Endodermal cell (in vitro differentiated cells): ENCODE measurements around the gene MYL2. TPM values are rescaled to one million over a fixed set of nuclear protein-coding genes. Genes with fewer than 3 reads are reported as not detected.

Experiments used
- DNase-seq: peaks from one replicate; pipeline ENCODE4 v3.0.0-alpha.2; 2017
- H3K27ac ChIP-seq: 2 replicates; pipeline ENCODE4 v1.5.1; 2013; ENCODE audit warnings: mild to moderate bottlenecking, low read depth, low read length, moderate library complexity
- H3K27me3 ChIP-seq: 2 replicates; pipeline ENCODE4 v1.6.1; 2013; ENCODE audit warnings: mild to moderate bottlenecking, low read length, moderate library complexity; ENCODE audit not compliant: insufficient read depth, control insufficient read depth, poor library complexity, severe bottlenecking
- H3K36me3 ChIP-seq: 2 replicates; pipeline ENCODE4 v1.7.0; 2013; ENCODE audit warnings: mild to moderate bottlenecking, low read length, moderate library complexity; ENCODE audit not compliant: control insufficient read depth, insufficient read depth
- H3K4me1 ChIP-seq: one replicate; pipeline ENCODE4 v1.7.0; 2013; ENCODE audit warnings: low read length; ENCODE audit not compliant: control insufficient read depth, insufficient read depth
- H3K4me3 ChIP-seq: 2 replicates; pipeline ENCODE4 v1.5.1; 2013; ENCODE audit warnings: mild to moderate bottlenecking, low read length, moderate library complexity
- H3K9ac ChIP-seq: 2 replicates; pipeline ENCODE4 v1.6.1; 2013; ENCODE audit warnings: mild to moderate bottlenecking, low read length, moderate library complexity; ENCODE audit not compliant: poor library complexity, severe bottlenecking; ENCODE audit errors: extremely low read depth
- H3K9me3 ChIP-seq: 2 replicates; pipeline ENCODE4 v1.6.1; 2013; ENCODE audit warnings: mild to moderate bottlenecking, low read length, moderate library complexity; ENCODE audit not compliant: control insufficient read depth
- H3K27ac Mint-ChIP-seq: 2 replicates; pipeline ENCODE4 v1.8.0; 2020; ENCODE audit warnings: mixed read lengths
- H3K27me3 Mint-ChIP-seq: 2 replicates; pipeline ENCODE4 v1.8.0; 2021; ENCODE audit warnings: mild to moderate bottlenecking, mixed read lengths; ENCODE audit not compliant: insufficient read depth
- H3K36me3 Mint-ChIP-seq: 2 replicates; pipeline ENCODE4 v1.8.0; 2020; ENCODE audit warnings: low read depth, mixed read lengths
- H3K4me1 Mint-ChIP-seq: 2 replicates; pipeline ENCODE4 v1.8.0; 2020; ENCODE audit warnings: mixed read lengths
- H3K4me3 Mint-ChIP-seq: 2 replicates; pipeline ENCODE4 v1.8.0; 2020; ENCODE audit warnings: mild to moderate bottlenecking, moderate library complexity, mixed read lengths
- H3K9me3 Mint-ChIP-seq: 2 replicates; pipeline ENCODE4 v1.8.0; 2020; ENCODE audit warnings: mild to moderate bottlenecking, mixed read lengths
- WGBS, 2 experiments: methylation state at CpG; one replicate each; pipeline versions ENCODE4 v1.1.5 to v1.1.7; 2013; ENCODE audit warnings: missing lambda C conversion rate in 2 of 2, mixed read lengths in 1 of 2; ENCODE audit not compliant: insufficient coverage in 1 of 2, insufficient read length in 1 of 2; 5-methylcytosine and 5-hydroxymethylcytosine counted together
- total RNA-seq, 2 donors: library from RNA; stranded (reverse); fragmentation: NEBNext Ultra II Directional in 1 of 2; extraction: Animal tissue kit (Norgen Biotek cat#: 25700) in 1 of 2; gene quantifications; 2 replicates in 1 of 2; 3 replicates in 1 of 2; pipeline ENCODE4 v1.2.1, GENCODE V29; 2021
- TF ChIP-seq, protein P1 (sequence below): fragments of 200-600 bp; sonication (generic); conservative IDR thresholded peaks from 2 replicates; pipeline ENCODE4 v1.5.0; 2021; ENCODE audit warnings: antibody characterized with exemption, mild to moderate bottlenecking

Gene MYL2
- total RNA-seq, 2 donors from 2014 or later, result 0.89 TPM; not detected in 1

DNA sequence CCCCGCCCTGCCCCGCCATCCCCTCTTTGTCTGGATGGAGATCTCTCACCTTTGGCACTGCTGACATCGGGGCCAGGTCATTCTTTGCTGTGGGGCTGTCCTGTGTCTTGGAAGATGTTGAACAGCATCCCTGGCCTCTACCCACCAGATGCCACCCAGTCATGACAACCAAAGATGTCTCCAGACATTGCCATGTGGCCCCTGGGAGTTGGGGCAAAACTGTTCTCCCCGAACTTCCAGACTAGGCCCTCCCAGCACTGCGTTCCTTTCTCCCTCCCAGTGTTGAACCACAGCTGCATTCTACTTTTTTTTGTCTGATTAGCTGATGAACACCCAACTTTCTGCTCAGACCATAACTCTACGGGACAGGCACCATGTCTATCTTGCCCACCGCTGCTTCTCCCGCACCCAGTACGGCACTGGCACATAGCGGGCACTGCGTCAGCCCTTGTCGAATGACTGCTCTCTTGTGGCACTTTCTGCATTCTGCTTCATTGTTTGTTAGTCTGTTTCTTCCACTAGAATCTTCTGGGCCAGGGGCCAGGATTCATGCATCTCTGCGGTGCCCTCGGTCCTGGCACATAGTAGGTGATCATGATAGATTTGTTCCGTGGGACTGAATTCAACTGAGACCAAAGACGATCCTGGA lies 13.1 kb upstream of the MYL2 start:
- Mint-ChIP-seq H3K4me3 (no peak overlapping the region), H3K27ac (no peak overlapping the region), H3K27me3 (no peaks in the 10 kb centered on the region), H3K9me3 (no peaks in the 10 kb centered on the region), H3K36me3 (no peaks in the 10 kb centered on the region), H3K4me1 (peaks cover 23% of the 10 kb centered on the region)
- peaks cover 7% of the 10 kb centered on the region for H3K4me1 ChIP-seq
- 95 to 98% methylated on average over 9 to 16 of the region's 16 CpGs for WGBS, 2 experiments
- H3K27ac ChIP-seq, result no peak overlapping the region
- H3K36me3 ChIP-seq, result no peaks in the 10 kb centered on the region
- no peak overlapping the region for H3K9ac ChIP-seq
- H3K9me3 ChIP-seq, result no peaks in the 10 kb centered on the region
- H3K27me3 ChIP-seq, result no peaks in the 10 kb centered on the region
- DNase-seq, result peak; percentile 50
- no peak overlapping the region for H3K4me3 ChIP-seq
- TF ChIP-seq, protein P1, sequence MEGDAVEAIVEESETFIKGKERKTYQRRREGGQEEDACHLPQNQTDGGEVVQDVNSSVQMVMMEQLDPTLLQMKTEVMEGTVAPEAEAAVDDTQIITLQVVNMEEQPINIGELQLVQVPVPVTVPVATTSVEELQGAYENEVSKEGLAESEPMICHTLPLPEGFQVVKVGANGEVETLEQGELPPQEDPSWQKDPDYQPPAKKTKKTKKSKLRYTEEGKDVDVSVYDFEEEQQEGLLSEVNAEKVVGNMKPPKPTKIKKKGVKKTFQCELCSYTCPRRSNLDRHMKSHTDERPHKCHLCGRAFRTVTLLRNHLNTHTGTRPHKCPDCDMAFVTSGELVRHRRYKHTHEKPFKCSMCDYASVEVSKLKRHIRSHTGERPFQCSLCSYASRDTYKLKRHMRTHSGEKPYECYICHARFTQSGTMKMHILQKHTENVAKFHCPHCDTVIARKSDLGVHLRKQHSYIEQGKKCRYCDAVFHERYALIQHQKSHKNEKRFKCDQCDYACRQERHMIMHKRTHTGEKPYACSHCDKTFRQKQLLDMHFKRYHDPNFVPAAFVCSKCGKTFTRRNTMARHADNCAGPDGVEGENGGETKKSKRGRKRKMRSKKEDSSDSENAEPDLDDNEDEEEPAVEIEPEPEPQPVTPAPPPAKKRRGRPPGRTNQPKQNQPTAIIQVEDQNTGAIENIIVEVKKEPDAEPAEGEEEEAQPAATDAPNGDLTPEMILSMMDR, result no peak

DNA sequence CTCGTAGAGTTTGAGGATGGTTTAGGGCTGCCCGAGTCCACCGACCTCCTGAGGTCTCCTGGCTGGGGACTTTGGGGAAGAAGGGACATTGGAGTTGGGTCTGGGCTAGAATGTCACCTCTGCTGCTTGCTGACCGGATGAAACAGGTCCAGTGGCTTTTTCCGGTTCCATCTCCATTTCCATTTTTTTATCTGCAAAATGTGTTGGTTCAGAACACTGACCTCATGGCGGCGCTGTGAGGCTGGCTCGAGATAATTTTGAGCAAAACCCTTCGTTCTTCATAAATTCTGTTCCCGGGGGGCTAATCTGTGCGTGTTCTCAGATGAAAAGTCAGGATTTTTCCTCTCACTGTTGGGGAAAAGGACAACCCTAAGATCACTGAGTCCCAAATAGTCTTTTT lies 11.7 kb upstream of the MYL2 start:
- Histone ChIP-seq H3K4me1 (peaks cover 2% of the 10 kb centered on the region), H3K9me3 (no peaks in the 10 kb centered on the region), H3K27me3 (no peaks in the 10 kb centered on the region), H3K4me3 (no peak overlapping the region), H3K9ac (no peak overlapping the region), H3K27ac (no peak overlapping the region), H3K36me3 (no peaks in the 10 kb centered on the region)
- no peaks in the 10 kb centered on the region for H3K27me3 Mint-ChIP-seq
- peaks cover 19% of the 10 kb centered on the region for H3K4me1 Mint-ChIP-seq
- H3K36me3 Mint-ChIP-seq, result no peaks in the 10 kb centered on the region
- no peak overlapping the region for H3K4me3 Mint-ChIP-seq
- DNase-seq, result peak; percentile 84
- no peak overlapping the region for H3K27ac Mint-ChIP-seq
- TF ChIP-seq, protein P1, result peak; percentile 74
- no peaks in the 10 kb centered on the region for H3K9me3 Mint-ChIP-seq
- 77% methylated on average over 7 to 11 of the region's 11 CpGs for WGBS, 2 experiments

DNA sequence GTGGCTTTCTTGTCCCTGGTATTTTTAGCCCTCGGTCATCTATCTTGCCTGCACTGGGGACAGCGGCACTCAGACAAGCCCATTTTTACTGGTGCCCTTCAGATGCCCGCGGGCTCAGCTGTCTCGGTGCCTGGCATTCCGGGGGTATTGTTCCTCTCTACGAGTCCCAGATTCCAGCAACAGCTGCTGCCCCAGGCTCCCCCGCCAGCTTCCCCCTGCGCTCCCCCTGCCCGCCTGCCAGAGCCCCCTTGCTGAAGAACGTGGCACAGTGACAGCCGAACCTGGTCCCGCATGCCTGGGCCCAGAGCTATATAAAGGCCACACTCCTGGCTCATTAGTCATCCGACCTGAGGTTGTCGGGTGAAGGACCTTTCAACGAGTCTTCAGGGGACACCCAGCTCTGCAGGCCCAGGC lies 10.9 kb upstream of the MYL2 start:
- Histone ChIP-seq H3K36me3 (no peaks in the 10 kb centered on the region), H3K9ac (no peak overlapping the region), H3K27ac (no peak overlapping the region), H3K4me3 (no peak overlapping the region), H3K9me3 (no peaks in the 10 kb centered on the region), H3K27me3 (no peaks in the 10 kb centered on the region), H3K4me1 (peaks cover 1% of the 10 kb centered on the region)
- Mint-ChIP-seq H3K9me3 (no peaks in the 10 kb centered on the region), H3K27ac (no peak overlapping the region), H3K36me3 (no peaks in the 10 kb centered on the region), H3K4me1 (peaks cover 12% of the 10 kb centered on the region), H3K4me3 (no peak overlapping the region), H3K27me3 (no peaks in the 10 kb centered on the region)
- DNase-seq, result peak; percentile 78
- TF ChIP-seq, protein P1, result no peak
- 60 to 85% methylated on average over 4 to 16 of the region's 16 CpGs for WGBS, 2 experiments
